Measurements from ENCODE around the gene CRYBA4.

- TF ChIP-seq, protein P1, sequence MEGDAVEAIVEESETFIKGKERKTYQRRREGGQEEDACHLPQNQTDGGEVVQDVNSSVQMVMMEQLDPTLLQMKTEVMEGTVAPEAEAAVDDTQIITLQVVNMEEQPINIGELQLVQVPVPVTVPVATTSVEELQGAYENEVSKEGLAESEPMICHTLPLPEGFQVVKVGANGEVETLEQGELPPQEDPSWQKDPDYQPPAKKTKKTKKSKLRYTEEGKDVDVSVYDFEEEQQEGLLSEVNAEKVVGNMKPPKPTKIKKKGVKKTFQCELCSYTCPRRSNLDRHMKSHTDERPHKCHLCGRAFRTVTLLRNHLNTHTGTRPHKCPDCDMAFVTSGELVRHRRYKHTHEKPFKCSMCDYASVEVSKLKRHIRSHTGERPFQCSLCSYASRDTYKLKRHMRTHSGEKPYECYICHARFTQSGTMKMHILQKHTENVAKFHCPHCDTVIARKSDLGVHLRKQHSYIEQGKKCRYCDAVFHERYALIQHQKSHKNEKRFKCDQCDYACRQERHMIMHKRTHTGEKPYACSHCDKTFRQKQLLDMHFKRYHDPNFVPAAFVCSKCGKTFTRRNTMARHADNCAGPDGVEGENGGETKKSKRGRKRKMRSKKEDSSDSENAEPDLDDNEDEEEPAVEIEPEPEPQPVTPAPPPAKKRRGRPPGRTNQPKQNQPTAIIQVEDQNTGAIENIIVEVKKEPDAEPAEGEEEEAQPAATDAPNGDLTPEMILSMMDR (IDR thresholded peaks at IDR 0.05) = no peak
- no peak for TF ChIP-seq POLR2A (IDR thresholded peaks at IDR 0.05)
These were observed 40.1 kb upstream of the CRYBA4 start for GRCh38 chr22:26581633-26582168.
